GM12878 (cell line): ENCODE data around the gene UACA.

Experiments
- CBX3 ChIP-seq: fragments of 200-600 bp; sonication (generic); IDR thresholded peaks from 2 replicates; pipeline ENCODE4 v1.6.1; 2016; ENCODE audit warnings: low read depth, borderline replicate concordance
- CTCF ChIP-seq, 3 experiments: IDR thresholded peaks in 2 of 3; conservative IDR thresholded peaks in 1 of 3; 2 replicates each; pipeline ENCODE4 v1.5.1; 2011; ENCODE audit warnings: low read depth in 3 of 3, low read length in 3 of 3, mild to moderate bottlenecking in 3 of 3, control low read depth in 2 of 3, moderate library complexity in 2 of 3, inconsistent platforms in 1 of 3, mixed read lengths in 1 of 3; ENCODE audit not compliant: control insufficient read depth in 2 of 3, insufficient read depth in 1 of 3; ENCODE audit errors: extremely low read depth in 1 of 3
- EED ChIP-seq: sonication (generic); IDR thresholded peaks from 2 replicates; pipeline ENCODE4 v1.6.1; 2016; ENCODE audit warnings: antibody characterized with exemption, low read depth
- MYC ChIP-seq: IDR thresholded peaks from 2 replicates; pipeline ENCODE4 v1.6.1; 2011; ENCODE audit warnings: mild to moderate bottlenecking, low read length, moderate library complexity, inconsistent platforms; ENCODE audit not compliant: insufficient read depth, insufficient replicate concordance, insufficient read length, severe bottlenecking
- POLR2AphosphoS5 ChIP-seq: IDR thresholded peaks from 2 replicates; pipeline ENCODE4 v1.6.1; 2011; ENCODE audit warnings: mild to moderate bottlenecking, low read length, inconsistent platforms
- RAD21 ChIP-seq: IDR thresholded peaks from 2 replicates; pipeline ENCODE4 v1.6.1; 2011; ENCODE audit warnings: mild to moderate bottlenecking, low read depth, low read length, moderate library complexity; ENCODE audit not compliant: insufficient read depth
- SMAD5 ChIP-seq: IDR thresholded peaks from 2 replicates; pipeline ENCODE4 v1.6.1; 2016; ENCODE audit warnings: antibody characterized with exemption, low read depth
- SMARCA5 ChIP-seq: fragments of 450-650 bp; IDR thresholded peaks from 2 replicates; pipeline ENCODE4 v1.6.1; 2017; ENCODE audit warnings: mild to moderate bottlenecking
- SPI1 ChIP-seq: IDR thresholded peaks from 2 replicates; pipeline ENCODE4 v1.6.1; 2011; ENCODE audit warnings: low read depth, mild to moderate bottlenecking, low read length, moderate library complexity, borderline replicate concordance; ENCODE audit not compliant: insufficient read depth
- USF2 ChIP-seq: IDR thresholded peaks from 2 replicates; pipeline ENCODE4 v1.6.1; 2011; ENCODE audit warnings: low read depth, low read length, improper control_type of control experiment, borderline replicate concordance
- YY1 ChIP-seq: IDR thresholded peaks from 2 replicates; pipeline ENCODE4 v1.6.1; 2011; ENCODE audit warnings: low read depth, mild to moderate bottlenecking, low read length

GRCh38 chr15:70659662-70660061 is 103.7 kb downstream of the UACA start:
- TF ChIP-seq SMARCA5: no peak
- TF ChIP-seq CTCF (IDR thresholded peaks at IDR 0.05 in 2 of 3, conservative IDR thresholded peaks at IDR 0.05 in 1 of 3; ENCODE audit: control insufficient read depth in 2 of 3, extremely low read depth in 1 of 3, insufficient read depth in 1 of 3, low read depth in 3 of 3, low read length in 3 of 3): no peak
- no peak for TF ChIP-seq POLR2AphosphoS5
- no peak for TF ChIP-seq SPI1
- no peak for TF ChIP-seq SMAD5
- TF ChIP-seq RAD21: no peak
- no peak for TF ChIP-seq YY1
- no peak for TF ChIP-seq USF2
- no peak for TF ChIP-seq CBX3
- no peak for TF ChIP-seq MYC
- TF ChIP-seq EED: no peak
